Mucosa of descending colon (tissue), 3 donors: Measurements from ENCODE around the gene ESF1. TPM values are rescaled to one million over a fixed set of nuclear protein-coding genes. Genes with fewer than 3 reads are reported as not detected.

Experiments
- ATAC-seq: fragments of 200-7000 bp; cut with Tn5 transposase; one replicate; pipeline ENCODE4 v1.9.1; 2020; ENCODE audit warnings: mild to moderate bottlenecking, moderate library complexity
- DNase-seq, 3 donors: peaks; one replicate each; pipeline ENCODE4 v3.0.0-alpha.2; 2020
- H3K36me3 ChIP-seq: fragments of 200-600 bp; one replicate; pipeline ENCODE4 v1.8.0; 2021; ENCODE audit warnings: low read depth, mild to moderate bottlenecking
- H3K4me1 ChIP-seq: fragments of 200-600 bp; one replicate; pipeline ENCODE4 v1.8.0; 2021; ENCODE audit warnings: low read depth, mild to moderate bottlenecking
- H3K4me3 ChIP-seq: fragments of 200-600 bp; one replicate; pipeline ENCODE4 v1.8.0; 2021; ENCODE audit warnings: mild to moderate bottlenecking
- H3K9me3 ChIP-seq: fragments of 200-600 bp; one replicate; pipeline ENCODE4 v1.8.0; 2021; ENCODE audit warnings: mild to moderate bottlenecking
- intact Hi-C, 2 donors: fragments of 100-400 bp; cut with DNase I in 1 of 2; cut with micrococcal nuclease in 1 of 2; formaldehyde crosslinking; loops; one replicate each; pipeline versions ENCODE4 v1.11.0 to v1.11.1; 2022; cut with DNase I, micrococcal nuclease
- total RNA-seq, 3 donors: library from RNA; stranded (reverse); fragmentation: NEBNext Ultra II Directional in 2 of 3; extraction: Animal tissue kit (Norgen Biotek cat#: 25700) in 2 of 3; gene quantifications; one replicate each; pipeline versions ENCODE4 v1.2.1 to v1.2.4, GENCODE V29; 2021 to 2023
- TF ChIP-seq, protein P1 (sequence below): fragments of 200-600 bp; IDR thresholded peaks from one replicate; pipeline ENCODE4 v1.8.0; 2022; ENCODE audit warnings: antibody characterized with exemption, mild to moderate bottlenecking
- donor health status: DM: no; HTN: no; CAD: no; lungs with moderate emphysema.
- donor health status: DM: no; HTN: no; CAD: no.
- donor health status: DM: no; HTN: yes; CAD: no.

ESF1 gene
- total RNA-seq, 3 donors from 2014 or later: 10.0 to 16.2 (median 10.9) TPM

DNA sequence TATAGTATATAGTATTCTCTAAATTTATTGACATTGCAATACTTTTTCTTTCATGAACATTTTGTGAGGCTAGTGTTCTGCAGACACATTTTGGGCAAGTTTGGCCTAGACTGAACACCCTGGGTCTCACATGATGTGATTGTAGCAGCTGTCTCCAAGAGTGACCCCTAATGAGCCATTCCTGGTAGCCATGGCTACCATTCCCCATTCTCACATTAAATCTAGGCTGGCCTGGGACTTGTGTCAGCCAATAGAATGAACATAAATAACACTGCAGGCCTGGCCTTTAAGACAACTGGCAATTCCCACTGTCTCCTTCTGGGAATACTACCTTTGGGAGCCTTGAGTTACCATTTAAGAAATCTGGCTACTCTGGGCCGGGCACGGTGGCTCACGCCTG is 108.0 kb downstream of the ESF1 start:
- DNase-seq: no peak
- Histone ChIP-seq H3K4me1 (no peaks in the 10 kb centered on the region), H3K4me3 (no peak overlapping the region), H3K36me3 (no peaks in the 10 kb centered on the region), H3K9me3 (no peaks in the 10 kb centered on the region)
- TF ChIP-seq, protein P1, sequence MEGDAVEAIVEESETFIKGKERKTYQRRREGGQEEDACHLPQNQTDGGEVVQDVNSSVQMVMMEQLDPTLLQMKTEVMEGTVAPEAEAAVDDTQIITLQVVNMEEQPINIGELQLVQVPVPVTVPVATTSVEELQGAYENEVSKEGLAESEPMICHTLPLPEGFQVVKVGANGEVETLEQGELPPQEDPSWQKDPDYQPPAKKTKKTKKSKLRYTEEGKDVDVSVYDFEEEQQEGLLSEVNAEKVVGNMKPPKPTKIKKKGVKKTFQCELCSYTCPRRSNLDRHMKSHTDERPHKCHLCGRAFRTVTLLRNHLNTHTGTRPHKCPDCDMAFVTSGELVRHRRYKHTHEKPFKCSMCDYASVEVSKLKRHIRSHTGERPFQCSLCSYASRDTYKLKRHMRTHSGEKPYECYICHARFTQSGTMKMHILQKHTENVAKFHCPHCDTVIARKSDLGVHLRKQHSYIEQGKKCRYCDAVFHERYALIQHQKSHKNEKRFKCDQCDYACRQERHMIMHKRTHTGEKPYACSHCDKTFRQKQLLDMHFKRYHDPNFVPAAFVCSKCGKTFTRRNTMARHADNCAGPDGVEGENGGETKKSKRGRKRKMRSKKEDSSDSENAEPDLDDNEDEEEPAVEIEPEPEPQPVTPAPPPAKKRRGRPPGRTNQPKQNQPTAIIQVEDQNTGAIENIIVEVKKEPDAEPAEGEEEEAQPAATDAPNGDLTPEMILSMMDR: no peak
- intact Hi-C loops: no loop called here
- ATAC-seq: no peak

DNA sequence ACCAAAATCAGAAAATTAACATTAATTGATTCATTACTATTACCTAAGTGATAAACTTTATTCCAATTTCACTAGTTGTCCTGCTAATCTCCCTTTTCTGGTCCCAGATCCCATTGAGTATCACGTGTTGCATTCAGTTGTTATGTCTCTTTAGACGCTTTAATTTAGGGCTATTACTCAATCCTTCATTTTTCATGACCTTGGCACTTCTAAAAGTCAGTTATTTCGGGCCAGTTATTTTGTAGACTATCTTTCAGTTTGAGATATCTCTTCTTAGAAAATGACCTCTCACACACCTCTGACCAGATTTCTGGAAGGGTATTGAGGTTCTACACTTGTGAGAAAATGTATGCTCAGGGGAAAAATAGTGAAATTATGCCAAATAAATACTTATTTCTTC is 112.0 kb downstream of the ESF1 start:
- TF ChIP-seq, protein P1: no peak
- no peaks in the 10 kb centered on the region for H3K4me1 ChIP-seq
- no peak overlapping the region for H3K4me3 ChIP-seq
- intact Hi-C loops: no loop called here
- H3K9me3 ChIP-seq: no peaks in the 10 kb centered on the region
- H3K36me3 ChIP-seq: no peaks in the 10 kb centered on the region
- ATAC-seq (no peak), DNase-seq (no peak)

DNA sequence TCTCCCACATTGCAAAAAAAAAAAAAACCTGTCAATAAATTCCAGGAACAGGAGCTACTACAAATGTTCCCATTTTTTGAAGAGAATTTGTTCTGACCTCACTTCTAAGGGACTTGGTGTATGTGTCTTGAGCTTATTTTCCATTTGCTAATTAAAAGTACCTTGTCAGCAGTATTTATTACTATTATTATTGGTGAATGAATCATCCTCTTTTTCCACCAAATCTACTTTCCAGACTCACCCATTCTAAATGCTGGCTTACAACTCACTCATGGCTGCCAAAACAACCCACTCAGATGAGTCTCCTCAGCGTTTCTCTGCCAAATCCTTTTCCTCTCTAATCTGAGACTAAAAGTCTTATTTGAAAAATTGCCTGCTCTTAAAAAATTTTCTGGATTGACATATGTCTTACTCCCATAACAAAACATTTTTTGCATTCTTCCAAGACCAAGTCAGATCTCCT is 112.8 kb downstream of the ESF1 start:
- ATAC-seq: no peak
- TF ChIP-seq, protein P1: no peak
- DNase-seq: peak in 1 of 3 donors; percentile 9

DNA sequence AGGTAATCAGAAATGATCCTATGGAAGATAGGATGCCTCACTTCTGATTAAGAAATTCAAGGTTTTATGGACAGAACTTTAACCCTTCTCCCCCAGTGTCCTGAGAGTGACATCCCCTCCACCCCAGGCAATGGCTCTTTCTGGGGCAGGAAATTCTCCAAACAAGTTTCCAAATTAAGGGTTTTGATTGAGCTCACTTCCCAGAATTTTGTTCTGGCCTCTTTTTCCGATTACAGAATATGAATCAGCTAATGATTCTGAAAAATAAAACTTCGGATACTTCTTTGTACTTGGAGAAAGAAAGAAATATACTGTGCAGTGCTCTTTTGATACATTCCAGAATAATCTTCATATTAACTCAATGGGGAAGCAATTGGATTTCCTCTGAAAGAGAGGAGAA is 113.2 kb downstream of the ESF1 start:
- DNase-seq: no peak
- ATAC-seq: no peak
- TF ChIP-seq, protein P1: no peak
- Histone ChIP-seq H3K36me3 (no peaks in the 10 kb centered on the region), H3K4me1 (no peaks in the 10 kb centered on the region), H3K4me3 (no peak overlapping the region), H3K9me3 (no peaks in the 10 kb centered on the region)
- intact Hi-C loops: no loop called here

More for the DNA sequence above, 112.8 kb downstream of the ESF1 start:
- Histone ChIP-seq H3K4me1 (no peaks in the 10 kb centered on the region), H3K36me3 (no peaks in the 10 kb centered on the region), H3K9me3 (no peaks in the 10 kb centered on the region), H3K4me3 (no peak overlapping the region)
- intact Hi-C loops: no loop called here

DNA sequence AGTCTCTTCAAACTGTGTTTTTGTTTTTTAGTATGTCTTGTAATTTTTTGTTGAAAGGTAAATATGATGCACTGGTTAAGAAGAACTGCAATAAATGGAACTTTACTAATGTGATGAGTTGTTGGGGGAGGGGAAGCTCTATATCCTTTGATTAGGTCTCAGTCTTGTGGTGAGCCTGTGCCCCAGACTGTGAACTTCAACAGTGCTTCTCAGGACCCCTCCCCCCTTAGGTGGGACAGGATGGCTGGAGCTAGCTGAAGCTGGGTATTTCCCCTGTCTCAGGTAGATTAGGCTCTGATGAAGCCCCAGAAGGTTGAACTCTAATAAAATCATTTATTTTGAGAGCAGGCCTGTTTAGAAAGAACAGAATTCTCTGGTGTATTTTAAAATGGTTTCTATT is 114.6 kb downstream of the ESF1 start:
- TF ChIP-seq, protein P1: no peak
- ATAC-seq: no peak
- no peak overlapping the region for H3K4me3 ChIP-seq
- no peaks in the 10 kb centered on the region for H3K9me3 ChIP-seq
- no peaks in the 10 kb centered on the region for H3K36me3 ChIP-seq
- intact Hi-C loops: no loop called here
- no peaks in the 10 kb centered on the region for H3K4me1 ChIP-seq
- DNase-seq: no peak

DNA sequence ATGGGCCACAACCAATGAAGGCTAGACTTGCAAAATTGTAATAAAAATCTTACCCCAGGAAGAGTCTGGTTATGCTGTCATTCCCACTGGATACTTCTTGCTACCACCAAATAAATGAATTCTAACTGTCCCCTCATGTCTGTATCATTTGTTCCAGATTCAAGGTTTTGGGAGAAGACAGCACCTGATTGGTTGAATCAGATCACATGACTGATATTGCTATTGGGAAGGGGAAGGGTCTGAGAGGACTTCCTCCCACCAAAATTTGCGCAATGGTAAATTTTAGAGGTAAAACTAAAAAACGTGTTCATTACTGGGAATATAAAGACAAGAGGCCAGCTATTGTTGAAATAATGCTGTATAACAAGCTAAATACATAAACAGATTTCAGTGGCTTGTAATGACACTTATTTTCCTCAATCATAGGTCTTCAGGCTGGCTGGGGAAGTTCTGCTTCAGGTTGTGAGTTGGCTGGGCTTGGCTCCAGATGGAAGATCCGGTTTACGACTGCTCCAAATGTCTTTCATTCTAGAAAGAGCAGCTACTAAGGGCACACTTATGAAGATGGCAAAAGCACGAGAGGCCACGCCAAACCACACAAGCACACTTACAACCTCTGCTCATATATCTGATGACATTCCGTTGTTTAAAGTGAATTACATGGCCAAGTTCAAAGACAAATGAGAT is 118.9 kb downstream of the ESF1 start:
- Histone ChIP-seq H3K9me3 (no peaks in the 10 kb centered on the region), H3K36me3 (no peaks in the 10 kb centered on the region), H3K4me1 (no peaks in the 10 kb centered on the region), H3K4me3 (no peak overlapping the region)
- ATAC-seq (no peak), DNase-seq (no peak)
- TF ChIP-seq, protein P1: no peak
- intact Hi-C loops: no loop called here
